ENCODE measurements around the gene GRID2. TPM values are rescaled to one million over a fixed set of nuclear protein-coding genes. Genes with fewer than 3 reads are reported as not detected.
A peak's percentile ranks its signal among the peaks of the same experiment; 100 is the strongest.

GRID2 gene
- total and polyA plus RNA-seq, 10 of the 15 experiments (the other 5 are each of a cell fraction or from before 2014, with no cell fraction given), result not detected

- Histone ChIP-seq H4K20me1 (ENCODE audit: control insufficient read depth, insufficient read depth) (no peaks in the 10 kb centered on the region), H3K27ac (ENCODE audit: control insufficient read depth, insufficient read depth) (no peak overlapping the region), H3K4me1 (ENCODE audit: control insufficient read depth, insufficient read depth, low read length) (no peaks in the 10 kb centered on the region), H3K4me3 (no peak overlapping the region), H3K36me3 (ENCODE audit: control insufficient read depth in 2 of 2, insufficient read depth in 2 of 2, low read length in 1 of 2) (no peaks in the 10 kb centered on the region), H3K9ac (ENCODE audit: control insufficient read depth, insufficient read depth, low read length) (no peak overlapping the region), H3K27me3 (replicated peaks in 1 of 2; ENCODE audit: control insufficient read depth in 2 of 2, insufficient read depth in 2 of 2, low read length in 1 of 2) (no peaks in the 10 kb centered on the region; a peak in 1 of 4 replicates), H3K4me2 (ENCODE audit: control insufficient read depth, insufficient read depth) (0 out of 2 replicates have a peak overlapping the region, but pooled peaks have one; percentile 64), H3K9me3 (replicated peaks; ENCODE audit: control insufficient read depth, insufficient read depth, low read length) (no peaks in the 10 kb centered on the region), H3K79me2 (ENCODE audit: control insufficient read depth, insufficient read depth, low read length) (no peaks in the 10 kb centered on the region), H2AFZ (ENCODE audit: control insufficient read depth, low read depth, low read length) (no peak overlapping the region)
- no peak for ATAC-seq
- POLR2A ChIA-PET, result no interaction called here
- intact Hi-C loops (cut with micrococcal nuclease; ENCODE audit: unreplicated experiment) (no loop called here), in situ Hi-C loops (cut with MboI) (no loop called here)
- FAIRE-seq, result no peak
- 22% methylated on average over 8 of the region's 8 CpGs for WGBS (ENCODE audit: insufficient coverage, insufficient replicate concordance, low lambda C conversion rate, missing lambda C conversion rate)
- no peak for DNase-seq (ENCODE audit: low read depth, low spot score)
- BruUV-seq (replicated peaks), result no TSS peak
- SMC1A ChIA-PET (ENCODE audit: uncharacterized antibody, unreplicated experiment), result interaction anchor here (1.2 to 2.3 kb wide), 3 partner anchors 42 to 62 kb away, joined by 4 to 7 read pairs (median 6); no protein-coding TSS in a partner anchor
- RAD21 ChIA-PET (ENCODE audit: unreplicated experiment), result interaction anchor here (1.5 kb wide), 1 partner anchor 61 kb away, joined by 4 read pairs; no protein-coding TSS in a partner anchor
- CTCF ChIA-PET, result no interaction called here
- no peak for TF ChIP-seq CHD2 (IDR thresholded peaks at IDR 0.05; ENCODE audit: borderline replicate concordance, low read depth, low read length)
- no peak for TF ChIP-seq YBX1 (IDR thresholded peaks at IDR 0.05)
- TF ChIP-seq ATF7 (IDR thresholded peaks at IDR 0.05; ENCODE audit: low read depth), result no peak
- no peak for TF ChIP-seq HDAC6 (IDR thresholded peaks at IDR 0.05; ENCODE audit: unreplicated experiment)
- TF ChIP-seq SREBF2 (IDR thresholded peaks at IDR 0.05; ENCODE audit: low read length), result no peak
- no peak for TF ChIP-seq KDM1A (IDR thresholded peaks at IDR 0.05; ENCODE audit: borderline replicate concordance)
- TF ChIP-seq CBX3 (IDR thresholded peaks at IDR 0.05; ENCODE audit: borderline replicate concordance, low read depth), result no peak
- TF ChIP-seq NFIC (IDR thresholded peaks at IDR 0.05; ENCODE audit: low read depth, low read length), result no peak
- no peak for TF ChIP-seq EP300 (IDR thresholded peaks at IDR 0.05; ENCODE audit: borderline replicate concordance in 1 of 2, control insufficient read depth in 1 of 2, low read depth in 2 of 2, low read length in 2 of 2)
- no peak for TF ChIP-seq WRNIP1 (IDR thresholded peaks at IDR 0.05; ENCODE audit: borderline replicate concordance, low read depth, low read length)
- no peak for TF ChIP-seq MYC (IDR thresholded peaks at IDR 0.05; ENCODE audit: insufficient read depth, insufficient read length, insufficient replicate concordance, low read length, severe bottlenecking)
- TF ChIP-seq, protein P1, sequence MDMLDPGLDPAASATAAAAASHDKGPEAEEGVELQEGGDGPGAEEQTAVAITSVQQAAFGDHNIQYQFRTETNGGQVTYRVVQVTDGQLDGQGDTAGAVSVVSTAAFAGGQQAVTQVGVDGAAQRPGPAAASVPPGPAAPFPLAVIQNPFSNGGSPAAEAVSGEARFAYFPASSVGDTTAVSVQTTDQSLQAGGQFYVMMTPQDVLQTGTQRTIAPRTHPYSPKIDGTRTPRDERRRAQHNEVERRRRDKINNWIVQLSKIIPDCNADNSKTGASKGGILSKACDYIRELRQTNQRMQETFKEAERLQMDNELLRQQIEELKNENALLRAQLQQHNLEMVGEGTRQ (IDR thresholded peaks at IDR 0.05; ENCODE audit: borderline replicate concordance, low read depth, low read length), result no peak
- TF ChIP-seq ZBED1 (IDR thresholded peaks at IDR 0.05; ENCODE audit: borderline replicate concordance), result no peak
- TF ChIP-seq ZZZ3 (IDR thresholded peaks at IDR 0.05; ENCODE audit: control insufficient read depth, insufficient read length, low read depth), result no peak
- TF ChIP-seq, protein P2, sequence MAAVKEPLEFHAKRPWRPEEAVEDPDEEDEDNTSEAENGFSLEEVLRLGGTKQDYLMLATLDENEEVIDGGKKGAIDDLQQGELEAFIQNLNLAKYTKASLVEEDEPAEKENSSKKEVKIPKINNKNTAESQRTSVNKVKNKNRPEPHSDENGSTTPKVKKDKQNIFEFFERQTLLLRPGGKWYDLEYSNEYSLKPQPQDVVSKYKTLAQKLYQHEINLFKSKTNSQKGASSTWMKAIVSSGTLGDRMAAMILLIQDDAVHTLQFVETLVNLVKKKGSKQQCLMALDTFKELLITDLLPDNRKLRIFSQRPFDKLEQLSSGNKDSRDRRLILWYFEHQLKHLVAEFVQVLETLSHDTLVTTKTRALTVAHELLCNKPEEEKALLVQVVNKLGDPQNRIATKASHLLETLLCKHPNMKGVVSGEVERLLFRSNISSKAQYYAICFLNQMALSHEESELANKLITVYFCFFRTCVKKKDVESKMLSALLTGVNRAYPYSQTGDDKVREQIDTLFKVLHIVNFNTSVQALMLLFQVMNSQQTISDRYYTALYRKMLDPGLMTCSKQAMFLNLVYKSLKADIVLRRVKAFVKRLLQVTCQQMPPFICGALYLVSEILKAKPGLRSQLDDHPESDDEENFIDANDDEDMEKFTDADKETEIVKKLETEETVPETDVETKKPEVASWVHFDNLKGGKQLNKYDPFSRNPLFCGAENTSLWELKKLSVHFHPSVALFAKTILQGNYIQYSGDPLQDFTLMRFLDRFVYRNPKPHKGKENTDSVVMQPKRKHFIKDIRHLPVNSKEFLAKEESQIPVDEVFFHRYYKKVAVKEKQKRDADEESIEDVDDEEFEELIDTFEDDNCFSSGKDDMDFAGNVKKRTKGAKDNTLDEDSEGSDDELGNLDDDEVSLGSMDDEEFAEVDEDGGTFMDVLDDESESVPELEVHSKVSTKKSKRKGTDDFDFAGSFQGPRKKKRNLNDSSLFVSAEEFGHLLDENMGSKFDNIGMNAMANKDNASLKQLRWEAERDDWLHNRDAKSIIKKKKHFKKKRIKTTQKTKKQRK (IDR thresholded peaks at IDR 0.05; ENCODE audit: low read depth, low read length), result no peak
These were observed 1468.1 kb downstream of the GRID2 start for GRCh38 chr4:93771640-93772411.

Data from GM12878 (cell line).